ENCODE results near the gene TMEM59. TPM values are rescaled to one million over a fixed set of nuclear protein-coding genes. Genes with fewer than 3 reads are reported as not detected.
A peak's percentile ranks its signal among the peaks of the same experiment; 100 is the strongest.

TMEM59 gene
- total RNA-seq, result 100 to 1,000 TPM; 157 to 323 (median 234) TPM

GRCh38 chr1:54052934-54053744 is at the start of gene TMEM59, which contains the start of gene TCEANC2:
TSS of gene TMEM59 (minus strand) at chr1:54053204. CDS start at chr1:54053188, 16 bp downstream.
TSS of gene TCEANC2 (plus strand) at chr1:54053608. CDS start at chr1:54054423, 815 bp downstream.
- Histone ChIP-seq H3K4me1 (peaks cover 48% of the 10 kb centered on the region), H3K36me3 (no peaks in the 10 kb centered on the region), H3K9me3 (no peaks in the 10 kb centered on the region), H3K27ac (peak within 1 kb of the TSS; percentile 99), H3K27me3 (no peaks in the 10 kb centered on the region), H3K4me3 (peak within 1 kb of the TSS; percentile 95)
- DNase-seq (ENCODE audit: low spot score in 2 of 2), result peak; percentile 98 to 99
- 0% methylated on average over 44 of the region's 59 CpGs for WGBS
- TF ChIP-seq POLR2A (IDR thresholded peaks at IDR 0.05) (peak in 1 of 2 donors; percentile 55), EP300 (IDR thresholded peaks at IDR 0.05) (no peak), CTCF (IDR thresholded peaks at IDR 0.05) (no peak), POLR2AphosphoS5 (IDR thresholded peaks at IDR 0.05) (peak; percentile 8 to 82 (median 42))

GRCh38 chr1:54100500-54100899 is 47.5 kb upstream of the TMEM59 start:
- H3K27ac ChIP-seq, result no peak overlapping the region
- no peaks in the 10 kb centered on the region for H3K27me3 ChIP-seq
- 73% methylated on average over 2 of the region's 2 CpGs for WGBS
- H3K4me3 ChIP-seq, result no peak overlapping the region
- no peaks in the 10 kb centered on the region for H3K4me1 ChIP-seq
- peaks cover 5% of the 10 kb centered on the region for H3K36me3 ChIP-seq
- H3K9me3 ChIP-seq, result no peaks in the 10 kb centered on the region
- TF ChIP-seq POLR2A (IDR thresholded peaks at IDR 0.05) (no peak), POLR2AphosphoS5 (IDR thresholded peaks at IDR 0.05) (no peak), EP300 (IDR thresholded peaks at IDR 0.05) (no peak), CTCF (IDR thresholded peaks at IDR 0.05) (no peak)
- DNase-seq (ENCODE audit: low spot score in 2 of 2), result no peak

GRCh38 chr1:54099061-54099610 is 46.1 kb upstream of the TMEM59 start:
- Histone ChIP-seq H3K9me3 (no peaks in the 10 kb centered on the region), H3K36me3 (peaks cover 5% of the 10 kb centered on the region), H3K4me3 (no peak overlapping the region), H3K27ac (no peak overlapping the region), H3K27me3 (no peaks in the 10 kb centered on the region), H3K4me1 (no peaks in the 10 kb centered on the region)
- no peak for DNase-seq (ENCODE audit: low spot score in 2 of 2)
- 87% methylated on average over 6 of the region's 6 CpGs for WGBS
- TF ChIP-seq POLR2A (IDR thresholded peaks at IDR 0.05), result no peak
- no peak for TF ChIP-seq CTCF (IDR thresholded peaks at IDR 0.05)
- TF ChIP-seq EP300 (IDR thresholded peaks at IDR 0.05), result no peak
- no peak for TF ChIP-seq POLR2AphosphoS5 (IDR thresholded peaks at IDR 0.05)

GRCh38 chr1:54096877-54097240 is 43.9 kb upstream of the TMEM59 start:
- 77% methylated on average over 7 of the region's 7 CpGs for WGBS
- H3K9me3 ChIP-seq, result no peaks in the 10 kb centered on the region
- H3K4me1 ChIP-seq, result no peaks in the 10 kb centered on the region
- no peaks in the 10 kb centered on the region for H3K27me3 ChIP-seq
- H3K4me3 ChIP-seq, result no peak overlapping the region
- H3K27ac ChIP-seq, result no peak overlapping the region
- peaks cover 5% of the 10 kb centered on the region for H3K36me3 ChIP-seq
- no peak for TF ChIP-seq POLR2A (IDR thresholded peaks at IDR 0.05)
- no peak for TF ChIP-seq EP300 (IDR thresholded peaks at IDR 0.05)
- no peak for TF ChIP-seq CTCF (IDR thresholded peaks at IDR 0.05)
- no peak for TF ChIP-seq POLR2AphosphoS5 (IDR thresholded peaks at IDR 0.05)
- DNase-seq (ENCODE audit: low spot score in 2 of 2), result no peak

- DNase-seq (ENCODE audit: low spot score in 2 of 2), result no peak
- H3K4me1 ChIP-seq, result no peaks in the 10 kb centered on the region
- H3K27me3 ChIP-seq, result no peaks in the 10 kb centered on the region
- no peak overlapping the region for H3K27ac ChIP-seq
- peaks cover 5% of the 10 kb centered on the region for H3K36me3 ChIP-seq
- no peak overlapping the region for H3K4me3 ChIP-seq
- TF ChIP-seq CTCF (IDR thresholded peaks at IDR 0.05) (no peak), POLR2A (IDR thresholded peaks at IDR 0.05) (no peak), POLR2AphosphoS5 (IDR thresholded peaks at IDR 0.05) (no peak), EP300 (IDR thresholded peaks at IDR 0.05) (no peak)
- WGBS, result 86% methylated on average over 23 of the region's 25 CpGs
- no peaks in the 10 kb centered on the region for H3K9me3 ChIP-seq
Measured at GRCh38 chr1:54096227-54096876, 43.3 kb upstream of the TMEM59 start.

All from suprapubic skin (tissue), 4 donors.